ENCODE measurements around the gene CAMSAP2. TPM values are rescaled to one million over a fixed set of nuclear protein-coding genes. Genes with fewer than 3 reads are reported as not detected.

The CAMSAP2 gene
- total and polyA plus RNA-seq, 10 of the 15 experiments (the other 5 are each of a cell fraction or from before 2014, with no cell fraction given) = 3.9 to 19.8 (median 8.0) TPM

- DNase-seq (ENCODE audit: low read depth, low spot score) = no peak
- SMC1A ChIA-PET (ENCODE audit: uncharacterized antibody, unreplicated experiment) = interaction anchor here (0.6 to 1.4 kb wide), 7 partner anchors 16 to 890 kb away, joined by 3 to 5 read pairs (median 3); no protein-coding TSS in a partner anchor
- ATAC-seq = peak; percentile 27
- H4K20me1 ChIP-seq (ENCODE audit: control insufficient read depth, insufficient read depth) = no peaks in the 10 kb centered on the region
- RAD21 ChIA-PET (ENCODE audit: unreplicated experiment) = interaction anchor here (1.0 to 1.8 kb wide), 4 partner anchors 16 to 119 kb away, joined by 3 to 6 read pairs (median 4); partner anchors contain the start of gene DDX59
- no peak overlapping the region for H3K9ac ChIP-seq (ENCODE audit: control insufficient read depth, insufficient read depth, low read length)
- peaks cover 5% of the 10 kb centered on the region for H3K4me1 ChIP-seq (ENCODE audit: control insufficient read depth, insufficient read depth, low read length)
- POLR2A ChIA-PET = interaction anchor here (0.6 to 1.4 kb wide), 2 partner anchors 72 to 88 kb away, joined by 3 to 6 read pairs; partner anchors contain the start of gene DDX59
- no peak overlapping the region for H3K27ac ChIP-seq (ENCODE audit: control insufficient read depth, insufficient read depth)
- H3K27me3 ChIP-seq (replicated peaks in 1 of 2; ENCODE audit: control insufficient read depth in 2 of 2, insufficient read depth in 2 of 2, low read length in 1 of 2) = no peaks in the 10 kb centered on the region
- H3K9me3 ChIP-seq (replicated peaks; ENCODE audit: control insufficient read depth, insufficient read depth, low read length) = no peaks in the 10 kb centered on the region
- FAIRE-seq = no peak
- TF ChIP-seq BMI1 (IDR thresholded peaks at IDR 0.05; ENCODE audit: borderline replicate concordance) (no peak), IRF4 (IDR thresholded peaks at IDR 0.05; ENCODE audit: low read depth, low read length) (no peak), JUNB (IDR thresholded peaks at IDR 0.05) (peak; percentile 63; the same call in 1 of the 2 replicates), SRF (IDR thresholded peaks at IDR 0.05; ENCODE audit: low read depth in 2 of 2, low read length in 2 of 2) (no peak), MEF2B (IDR thresholded peaks at IDR 0.05; ENCODE audit: partially characterized antibody, poor library complexity, severe bottlenecking) (no peak), ZNF24 (IDR thresholded peaks at IDR 0.05) (peak; percentile 94), ZNF207 (IDR thresholded peaks at IDR 0.05; ENCODE audit: borderline replicate concordance) (no peak), RELA (IDR thresholded peaks at IDR 0.05; ENCODE audit: borderline replicate concordance, partially characterized antibody) (no peak), EP300 (IDR thresholded peaks at IDR 0.05; ENCODE audit: borderline replicate concordance in 1 of 2, control insufficient read depth in 1 of 2, low read depth in 2 of 2, low read length in 2 of 2) (no peak)
- TF ChIP-seq, protein P1, sequence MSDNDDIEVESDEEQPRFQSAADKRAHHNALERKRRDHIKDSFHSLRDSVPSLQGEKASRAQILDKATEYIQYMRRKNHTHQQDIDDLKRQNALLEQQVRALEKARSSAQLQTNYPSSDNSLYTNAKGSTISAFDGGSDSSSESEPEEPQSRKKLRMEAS (IDR thresholded peaks at IDR 0.05; ENCODE audit: low read depth, low read length) = no peak
- peak overlapping the region; percentile 99 for H3K4me3 ChIP-seq
- intact Hi-C loops (cut with micrococcal nuclease; ENCODE audit: unreplicated experiment) (loop anchor here (2.0 to 5.0 kb wide), 3 partner anchors 41 to 74 kb away; partner anchors contain the start of gene DDX59), in situ Hi-C loops (cut with MboI) (no loop called here)
- CTCF ChIA-PET = interaction anchor here (1.5 kb wide), 1 partner anchor 183 kb away, joined by 5 read pairs; no protein-coding TSS in a partner anchor
- 39% methylated on average over 3 of the region's 3 CpGs for WGBS (ENCODE audit: insufficient coverage, insufficient replicate concordance, low lambda C conversion rate, missing lambda C conversion rate)
- peaks cover 63% of the 10 kb centered on the region for H3K79me2 ChIP-seq (ENCODE audit: control insufficient read depth, insufficient read depth, low read length)
- TSS peak; percentile 44 for BruUV-seq (replicated peaks)
- H3K4me2 ChIP-seq (ENCODE audit: control insufficient read depth, insufficient read depth) = peak overlapping the region; percentile 92
- no peak overlapping the region for H2AFZ ChIP-seq (ENCODE audit: control insufficient read depth, low read depth, low read length)
- no peaks in the 10 kb centered on the region for H3K36me3 ChIP-seq (ENCODE audit: control insufficient read depth in 2 of 2, insufficient read depth in 2 of 2, low read length in 1 of 2)
Observed at GRCh38 chr1:200741551-200742207, 3.0 kb downstream of the CAMSAP2 start.

Data from GM12878 (cell line).